ENCODE data around the gene XAGE1B.
"Not testable (repeated sequence)": the region's sequence is repeated elsewhere in the genome, so short reads cannot be mapped to it uniquely, and the experiment has no call there.

XAGE1B gene

GRCh38 chrX:52516987-52517325, at the start of gene XAGE1B:
TSS of gene XAGE1B (minus strand) at chrX:52517063. CDS start at chrX:52515527, 1,536 bp downstream.
- H3K4me3 ChIP-seq (ENCODE audit: low read depth, low read length); DNase-seq (ENCODE audit: low read depth): not testable (repeated sequence)

GRCh38 chrX:52563105-52563504, 46.2 kb upstream of the XAGE1B start:
- no peak overlapping the region for H3K4me3 ChIP-seq (ENCODE audit: low read depth, low read length)
- no peak for DNase-seq (ENCODE audit: low read depth)
- no peak for TF ChIP-seq CTCF (conservative IDR thresholded peaks at IDR 0.05; ENCODE audit: low read depth, low read length)

- H3K4me3 ChIP-seq (ENCODE audit: low read depth, low read length): no peak overlapping the region
- TF ChIP-seq CTCF (conservative IDR thresholded peaks at IDR 0.05; ENCODE audit: low read depth, low read length): no peak
- no peak for DNase-seq (ENCODE audit: low read depth)
Measured at GRCh38 chrX:52558140-52558539, 41.3 kb upstream of the XAGE1B start.

GRCh38 chrX:52556741-52557140, 39.9 kb upstream of the XAGE1B start:
- no peak for DNase-seq (ENCODE audit: low read depth)

GRCh38 chrX:52553995-52554642, 37.3 kb upstream of the XAGE1B start:
- no peak for TF ChIP-seq CTCF (conservative IDR thresholded peaks at IDR 0.05; ENCODE audit: low read depth, low read length)
- no peak overlapping the region for H3K4me3 ChIP-seq (ENCODE audit: low read depth, low read length)
- DNase-seq (ENCODE audit: low read depth): no peak

More at GRCh38 chrX:52556741-52557140, 39.9 kb upstream of the XAGE1B start:
- no peak for TF ChIP-seq CTCF (conservative IDR thresholded peaks at IDR 0.05; ENCODE audit: low read depth, low read length)
- no peak overlapping the region for H3K4me3 ChIP-seq (ENCODE audit: low read depth, low read length)

GRCh38 chrX:52548769-52549168, 31.9 kb upstream of the XAGE1B start:
- DNase-seq (ENCODE audit: low read depth); H3K4me3 ChIP-seq (ENCODE audit: low read depth, low read length): not testable (repeated sequence)

- no peak for DNase-seq (ENCODE audit: low read depth)
- H3K4me3 ChIP-seq (ENCODE audit: low read depth, low read length): no peak overlapping the region
- no peak for TF ChIP-seq CTCF (conservative IDR thresholded peaks at IDR 0.05; ENCODE audit: low read depth, low read length)
Measured at GRCh38 chrX:52544147-52544840, 27.4 kb upstream of the XAGE1B start.

GRCh38 chrX:52542311-52542710, 25.4 kb upstream of the XAGE1B start:
- H3K4me3 ChIP-seq (ENCODE audit: low read depth, low read length): no peak overlapping the region
- DNase-seq (ENCODE audit: low read depth): no peak
- TF ChIP-seq CTCF (conservative IDR thresholded peaks at IDR 0.05; ENCODE audit: low read depth, low read length): no peak

GRCh38 chrX:52541051-52541450, 24.2 kb upstream of the XAGE1B start:
- DNase-seq (ENCODE audit: low read depth); H3K4me3 ChIP-seq (ENCODE audit: low read depth, low read length): not testable (repeated sequence)

- not testable (repeated sequence) for H3K4me3 ChIP-seq (ENCODE audit: low read depth, low read length); DNase-seq (ENCODE audit: low read depth)
Measured at GRCh38 chrX:52516110-52516986, 515 bp downstream of the XAGE1B start.

- DNase-seq (ENCODE audit: low read depth); H3K4me3 ChIP-seq (ENCODE audit: low read depth, low read length): not testable (repeated sequence)
Measured at GRCh38 chrX:52511126-52511525, 5.7 kb downstream of the XAGE1B start.

Data from choroid plexus epithelial cell (primary cell).